ELR (cell line): ENCODE measurements around the gene DOCK8.
A peak's percentile ranks its signal among the peaks of the same experiment; 100 is the strongest.
"Not testable (repeated sequence)": the region's sequence is repeated elsewhere in the genome, so short reads cannot be mapped to it uniquely, and the experiment has no call there.

Experiments used
- DNase-seq: peaks from one replicate; pipeline ENCODE4 v3.0.0-alpha.2; 2015; ENCODE audit warnings: low read depth

Gene DOCK8

DNA sequence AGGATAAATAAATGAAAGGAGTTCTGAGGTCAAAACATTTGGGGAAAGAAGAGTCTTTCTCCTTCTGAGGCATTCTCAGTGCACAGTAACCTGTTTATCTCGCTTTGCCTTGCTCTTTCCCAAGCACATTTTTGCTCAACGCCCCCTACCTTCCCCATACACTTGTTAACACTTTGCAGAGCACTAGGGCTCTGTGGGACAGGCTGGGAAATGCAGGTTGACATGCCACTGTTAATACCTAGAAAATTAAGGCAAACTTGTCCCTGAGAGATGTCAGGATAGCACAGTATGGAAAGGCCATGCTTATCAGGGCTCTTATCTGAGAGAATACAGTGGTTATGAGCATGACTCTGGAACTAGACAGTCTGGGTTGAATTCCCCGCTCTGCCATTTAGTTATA lies 152.0 kb downstream of the DOCK8 start:
- no peak for DNase-seq

DNA sequence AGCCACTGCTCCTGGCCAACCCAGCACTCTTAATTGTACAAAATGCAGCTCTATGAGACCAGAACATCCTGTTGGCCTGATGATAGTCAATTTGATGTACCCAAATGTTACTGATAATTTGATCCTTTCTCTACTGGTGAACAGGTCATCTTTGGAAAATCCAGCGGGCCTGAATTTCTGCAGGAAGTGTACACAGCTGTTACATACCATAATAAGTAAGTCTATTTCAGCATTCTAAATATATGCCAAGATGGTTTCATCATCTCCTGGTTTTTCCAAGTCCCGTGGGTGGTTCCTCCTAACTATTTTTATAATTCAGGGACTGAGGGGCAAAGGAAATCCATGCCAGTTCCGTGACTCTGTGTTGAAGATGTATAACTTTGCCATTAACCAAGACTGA lies 155.4 kb downstream of the DOCK8 start:
- DNase-seq: no peak

DNA sequence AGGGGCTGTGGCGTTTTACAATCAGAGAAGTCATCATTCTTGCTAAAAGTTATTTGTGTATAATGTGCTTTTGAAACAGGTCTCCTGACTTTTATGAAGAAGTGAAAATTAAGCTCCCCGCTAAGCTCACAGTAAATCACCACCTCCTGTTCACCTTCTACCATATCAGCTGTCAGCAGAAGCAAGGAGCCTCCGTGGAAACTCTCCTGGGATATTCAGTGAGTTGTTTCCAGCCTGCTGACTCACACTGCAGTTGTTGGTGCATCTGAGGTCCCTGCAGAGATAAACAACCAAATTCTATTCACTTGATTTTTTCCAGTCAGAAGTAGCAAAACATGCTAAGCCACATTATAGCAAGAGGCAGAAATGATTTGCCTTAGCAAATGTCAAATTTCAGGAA lies 156.7 kb downstream of the DOCK8 start:
- DNase-seq: no peak

- no peak for DNase-seq
Measured at GRCh38 chr9:372128-372527, 157.5 kb downstream of the DOCK8 start.

GRCh38 chr9:373759-374206 lies 159.1 kb downstream of the DOCK8 start:
- no peak for DNase-seq

DNA sequence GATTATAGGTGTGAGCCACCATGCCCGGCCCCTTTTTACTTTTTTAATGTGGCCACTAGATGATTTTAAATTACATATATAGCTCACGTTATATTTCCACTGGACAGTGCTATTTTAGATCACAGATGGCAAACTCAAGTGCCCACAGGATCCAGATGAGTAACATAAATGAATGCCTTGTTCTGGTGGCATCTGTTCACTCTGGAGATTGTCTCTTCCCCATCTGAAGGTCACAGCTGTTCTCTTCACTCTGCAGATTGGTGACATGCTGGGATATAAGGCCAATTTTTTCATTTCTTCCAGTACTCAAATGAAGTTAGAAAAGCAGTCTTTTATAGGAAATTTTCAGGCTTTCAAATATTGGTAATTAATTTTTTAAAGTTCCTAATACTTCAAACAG lies 160.1 kb downstream of the DOCK8 start:
- no peak for DNase-seq

DNA sequence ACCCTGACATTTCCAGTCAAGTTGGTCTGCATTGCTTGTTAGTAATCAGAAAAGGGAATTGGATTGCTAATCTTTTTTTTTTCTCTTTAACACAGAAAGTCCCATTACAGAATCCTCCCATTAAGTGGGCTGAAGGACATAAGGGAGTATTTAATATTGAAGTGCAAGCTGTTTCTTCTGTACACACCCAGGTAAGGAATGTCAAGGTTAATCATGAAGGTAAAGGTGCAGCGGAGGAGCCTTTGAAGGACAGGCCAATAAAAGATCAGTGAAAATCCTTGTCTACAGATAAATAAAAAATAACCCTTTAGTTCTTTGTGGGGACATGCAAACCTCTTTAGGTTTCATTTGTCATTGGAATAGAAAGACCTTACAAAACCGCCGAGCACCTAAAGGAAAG lies 161.4 kb downstream of the DOCK8 start:
- no peak for DNase-seq

DNA sequence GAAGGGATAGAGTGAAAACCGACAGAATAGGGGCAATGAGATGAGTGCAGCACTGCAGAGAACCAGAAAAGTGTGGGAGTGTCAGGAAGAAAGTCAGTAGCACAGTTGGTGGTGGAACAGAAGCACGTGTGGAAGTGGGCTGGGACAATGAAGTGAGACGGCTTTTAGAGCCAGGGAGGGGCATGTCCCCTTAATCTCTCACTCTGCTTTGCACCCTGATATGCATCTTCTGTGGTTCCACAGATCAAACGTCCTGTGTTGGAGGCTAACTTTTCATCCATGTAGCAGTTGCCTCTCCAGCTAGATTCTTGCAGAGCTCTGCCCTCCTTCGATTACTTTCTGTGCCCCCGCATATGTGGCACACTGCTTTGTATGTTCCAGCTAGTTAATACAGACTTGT lies 163.6 kb downstream of the DOCK8 start:
- no peak for DNase-seq

DNA sequence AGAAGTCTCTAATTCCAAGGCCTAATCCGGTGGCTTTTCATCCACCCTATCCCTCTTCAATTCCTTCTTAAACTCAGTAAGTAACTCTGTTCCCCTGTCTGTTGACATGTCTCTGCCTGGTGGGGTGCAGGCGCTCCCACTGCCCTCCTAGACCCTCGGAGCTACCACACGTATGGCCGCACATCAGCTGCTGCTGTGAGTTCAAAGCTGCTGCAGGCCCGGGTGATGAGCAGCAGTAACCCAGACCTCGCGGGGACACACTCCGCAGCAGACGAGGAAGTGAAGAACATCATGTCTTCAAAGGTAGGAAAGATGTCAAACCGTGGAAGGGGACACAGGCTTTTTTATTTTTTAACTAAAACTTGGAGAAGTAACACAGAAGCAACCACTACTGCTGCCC lies 167.7 kb downstream of the DOCK8 start:
- no peak for DNase-seq

DNA sequence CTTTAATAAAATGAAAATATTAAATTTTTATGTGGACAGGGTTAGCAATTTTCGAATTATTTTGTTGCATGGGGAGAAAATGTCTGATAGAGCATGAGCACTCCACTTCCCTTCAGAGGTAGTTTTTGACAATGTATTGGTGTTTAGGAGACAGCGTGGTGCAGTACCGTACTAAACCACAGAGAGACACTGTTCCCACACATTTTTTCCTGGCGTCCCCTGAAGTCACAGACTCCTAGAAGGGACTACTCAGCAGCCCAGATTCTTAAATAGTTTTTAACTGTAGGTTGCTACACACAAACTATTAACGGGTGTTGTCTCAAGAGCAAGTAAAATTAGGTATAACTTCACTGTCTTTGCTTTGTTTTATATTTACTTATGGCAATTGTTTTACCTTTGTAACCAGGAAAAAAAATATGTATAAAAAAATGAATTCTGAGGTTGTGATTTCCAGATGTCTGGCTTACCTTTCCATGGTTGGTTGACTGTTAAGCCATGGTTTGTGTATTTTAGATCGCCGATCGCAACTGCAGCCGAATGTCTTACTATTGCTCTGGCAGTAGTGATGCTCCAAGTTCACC lies 171.2 kb downstream of the DOCK8 start:
- peak; percentile 51 for DNase-seq

DNA sequence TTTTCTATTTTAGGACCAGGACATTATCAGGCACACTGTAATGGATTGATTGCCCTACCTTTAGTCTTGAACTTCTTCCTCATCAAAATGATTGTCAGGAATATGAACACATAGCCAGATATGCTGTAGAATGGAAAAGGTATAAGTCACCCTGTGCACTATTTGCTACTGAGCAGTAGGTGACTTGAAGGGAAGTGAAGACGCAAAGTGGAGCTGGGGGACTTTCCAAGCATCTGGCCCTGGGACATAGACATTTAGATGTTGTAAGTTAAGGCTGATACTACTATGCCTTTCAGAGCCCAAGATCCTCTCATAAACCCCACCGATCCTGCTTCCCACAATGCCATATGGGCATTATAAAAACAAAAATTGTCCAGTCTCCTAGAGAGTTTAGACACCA lies 174.5 kb downstream of the DOCK8 start:
- DNase-seq: no peak

DNA sequence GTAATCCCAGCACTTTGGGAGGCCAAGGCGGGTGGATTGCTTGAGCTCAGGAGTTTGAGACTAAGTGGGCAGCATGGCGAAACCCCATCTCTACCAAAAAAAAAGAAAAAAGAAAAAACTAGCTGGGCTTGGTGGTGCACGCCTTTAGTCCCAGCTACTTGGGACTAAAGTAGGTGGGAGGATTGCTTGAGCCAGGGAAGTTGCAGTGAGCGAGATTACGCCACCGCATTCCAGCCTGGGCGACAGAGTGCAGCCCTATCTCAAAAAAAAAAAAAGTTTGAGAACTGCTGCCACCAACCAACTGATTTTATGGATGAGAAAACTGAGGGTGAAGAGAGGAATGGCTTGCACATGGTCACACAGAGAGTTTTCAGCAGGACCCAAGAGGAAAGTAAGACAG lies 175.1 kb downstream of the DOCK8 start:
- DNase-seq: no peak

DNA sequence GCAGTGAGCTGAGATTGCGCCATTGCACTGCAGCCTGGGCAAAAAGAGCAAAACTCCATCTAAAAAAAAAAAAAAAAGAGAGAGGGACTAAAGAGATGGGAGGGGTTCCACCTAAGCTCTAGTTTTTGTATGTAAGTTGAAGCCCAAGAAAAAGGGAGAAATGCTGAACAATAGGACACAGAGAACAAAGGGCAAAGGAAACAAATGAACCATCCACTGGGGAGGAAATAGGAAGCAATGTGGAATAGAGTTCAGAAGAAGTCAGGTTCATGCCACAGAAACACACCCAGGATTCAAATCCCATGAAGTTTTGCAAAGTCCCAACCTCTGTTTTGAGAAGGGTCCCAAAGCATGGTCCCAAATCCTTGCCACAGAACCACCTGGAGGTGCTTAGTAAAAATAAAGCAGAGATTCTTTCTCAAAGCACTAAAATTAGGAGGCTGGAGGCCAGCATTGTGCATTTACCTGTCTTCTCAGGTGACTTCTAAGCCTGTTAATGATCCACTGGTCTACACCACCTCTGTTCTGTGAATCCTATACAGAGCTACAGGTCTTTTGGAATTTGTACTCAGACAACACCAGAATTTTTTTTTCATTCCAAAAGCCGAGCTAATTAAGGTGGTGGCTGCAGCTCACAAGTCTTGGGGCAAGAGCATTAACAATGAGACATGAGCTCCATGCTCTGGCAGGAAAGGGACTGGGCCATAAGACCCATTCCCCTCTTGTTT lies 177.6 kb downstream of the DOCK8 start:
- no peak for DNase-seq

DNA sequence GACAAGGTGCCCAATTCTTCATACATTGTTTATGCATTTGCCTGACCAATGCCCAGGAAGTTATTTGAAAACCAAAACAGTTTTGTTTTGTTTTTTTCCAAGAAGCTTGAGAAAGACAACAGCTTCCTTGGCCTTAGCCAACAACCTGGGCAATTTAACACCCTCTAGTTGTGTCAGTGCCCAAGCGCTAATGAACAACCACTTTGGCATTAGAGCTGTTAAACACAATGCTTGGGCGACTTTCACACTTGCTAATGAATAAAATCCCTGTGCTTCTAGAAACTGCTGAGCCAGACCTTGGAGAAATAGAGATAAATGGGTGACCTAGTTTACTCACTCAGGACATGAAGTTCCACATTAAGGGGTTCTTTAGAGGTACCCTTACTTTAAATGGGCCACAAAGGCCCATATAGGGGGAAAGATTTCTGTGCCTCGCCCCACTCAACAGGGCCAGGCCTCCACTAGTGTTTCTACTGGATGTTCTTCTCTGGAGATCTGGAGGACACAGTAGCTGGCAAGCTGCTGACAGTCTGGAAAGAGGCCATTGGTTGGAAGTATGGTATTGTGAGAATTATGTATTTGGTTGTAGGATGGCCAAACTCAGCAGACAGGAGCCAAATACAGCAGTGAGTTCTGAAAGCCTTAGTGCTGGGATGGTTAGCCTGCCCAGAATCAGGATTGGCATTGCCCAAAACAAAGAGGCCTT lies 179.8 kb downstream of the DOCK8 start:
- no peak for DNase-seq

GRCh38 chr9:396396-396795 lies 181.7 kb downstream of the DOCK8 start:
- no peak for DNase-seq

- no peak for DNase-seq
Measured at GRCh38 chr9:398085-398484, 183.4 kb downstream of the DOCK8 start.

DNA sequence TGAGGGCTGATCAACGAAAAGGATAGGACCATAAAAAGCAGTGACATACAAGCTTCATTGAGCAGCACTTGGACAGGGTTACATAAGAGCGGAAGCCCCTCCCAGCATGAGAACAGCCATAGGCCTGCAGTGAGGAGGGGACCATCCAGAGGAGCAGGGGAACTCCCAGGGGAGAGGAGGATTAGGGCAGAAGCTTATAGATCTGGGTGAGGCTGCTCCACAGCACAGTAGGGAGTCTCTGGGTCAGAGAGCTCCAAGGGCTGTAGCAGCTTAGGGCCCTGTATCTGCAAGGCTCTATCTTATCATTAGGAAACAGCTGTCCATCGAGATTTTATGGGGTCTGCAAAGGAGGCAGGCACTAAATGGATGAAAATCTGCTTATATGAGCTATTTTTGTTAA lies 186.6 kb downstream of the DOCK8 start:
- DNase-seq: no peak

DNA sequence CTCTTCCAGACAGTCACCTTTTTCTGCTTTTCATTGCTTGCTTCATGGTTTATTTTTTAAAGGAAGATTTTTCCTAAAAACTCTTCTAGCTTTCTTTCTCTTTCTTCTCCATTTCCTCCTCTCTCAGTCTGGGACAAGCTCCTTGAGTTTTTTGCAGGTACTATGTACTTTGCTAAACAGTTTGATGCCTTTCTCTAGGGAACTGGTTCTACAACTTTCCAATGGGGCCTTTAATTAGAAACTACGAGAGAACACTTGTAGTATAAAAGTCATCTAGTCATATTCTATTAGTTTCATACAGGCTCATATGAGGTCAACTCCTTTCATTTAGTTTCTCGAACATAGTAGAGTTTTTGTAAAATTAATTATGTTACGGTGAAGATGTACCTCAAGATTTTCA lies 189.6 kb downstream of the DOCK8 start:
- DNase-seq: no peak

DNA sequence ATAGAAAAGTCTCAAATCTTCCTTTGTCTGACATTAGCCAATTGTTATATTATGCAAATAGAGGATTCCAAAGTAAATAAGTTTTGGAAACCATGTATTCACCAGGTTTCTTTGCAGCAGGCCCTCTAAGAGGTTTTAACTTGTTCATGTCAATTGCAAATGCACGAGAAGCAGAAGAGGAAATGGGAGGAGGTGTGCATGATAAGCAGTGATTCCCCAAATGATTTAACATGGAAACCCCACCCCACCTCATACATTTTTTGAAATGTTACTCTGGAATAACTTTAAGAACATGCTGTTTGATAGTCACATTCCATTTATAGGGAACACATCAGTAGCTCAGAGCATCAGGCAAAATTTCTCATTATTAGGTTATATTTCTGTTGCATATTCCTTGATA lies 190.7 kb downstream of the DOCK8 start:
- no peak for DNase-seq

DNA sequence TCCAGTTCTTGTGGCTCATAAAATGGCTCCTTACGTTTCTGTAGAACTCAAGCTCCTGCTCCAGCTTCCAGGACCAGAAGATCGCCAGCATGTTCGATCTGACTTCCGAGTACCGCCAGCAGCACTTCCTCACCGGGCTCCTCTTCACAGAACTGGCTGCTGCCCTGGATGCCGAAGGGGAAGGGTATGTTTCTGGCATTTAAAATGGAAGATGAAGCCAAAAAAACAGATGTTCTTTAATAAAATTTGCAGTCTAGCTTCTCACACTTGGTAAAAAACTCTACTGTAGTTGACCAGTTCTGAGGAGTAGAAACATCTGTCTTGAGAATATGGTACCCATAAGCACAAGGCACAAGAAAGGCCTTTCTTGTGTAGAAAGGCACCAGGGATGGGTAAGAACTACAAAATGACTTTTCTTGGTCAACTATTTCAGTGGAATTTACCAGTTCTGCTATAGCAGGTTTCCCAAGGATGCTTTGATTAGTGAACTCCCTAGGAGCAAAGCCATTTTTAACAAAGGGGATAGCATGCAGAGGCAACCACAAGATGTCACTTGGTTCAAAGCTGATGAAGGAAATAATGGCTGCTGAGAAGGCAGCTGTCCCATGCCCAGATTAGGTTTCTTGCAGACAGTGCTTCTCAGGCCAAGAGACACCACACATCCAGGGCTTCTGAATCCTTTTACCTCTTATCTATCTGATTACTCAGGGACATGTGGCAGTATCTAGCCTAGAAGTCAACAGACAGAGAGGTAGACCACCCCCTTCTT lies 192.4 kb downstream of the DOCK8 start:
- DNase-seq: no peak

DNA sequence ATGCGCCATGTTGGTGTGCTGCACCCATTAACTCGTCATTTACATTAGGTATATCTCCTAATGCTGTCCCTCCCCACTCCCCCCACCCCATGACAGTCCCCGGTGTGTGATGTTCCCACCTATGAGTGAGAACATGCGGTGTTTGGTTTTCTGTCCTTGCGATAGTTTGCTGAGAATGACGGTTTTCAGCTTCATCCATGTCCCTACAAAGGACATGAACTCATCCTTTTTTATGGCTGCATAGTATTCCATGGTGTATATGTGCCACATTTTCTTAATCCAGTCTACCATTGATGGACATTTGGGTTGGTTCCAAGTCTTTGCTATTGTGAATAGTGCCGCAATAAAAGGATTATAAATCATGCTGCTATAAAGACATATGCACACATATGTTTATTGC lies 195.0 kb downstream of the DOCK8 start:
- DNase-seq: not testable (repeated sequence)

DNA sequence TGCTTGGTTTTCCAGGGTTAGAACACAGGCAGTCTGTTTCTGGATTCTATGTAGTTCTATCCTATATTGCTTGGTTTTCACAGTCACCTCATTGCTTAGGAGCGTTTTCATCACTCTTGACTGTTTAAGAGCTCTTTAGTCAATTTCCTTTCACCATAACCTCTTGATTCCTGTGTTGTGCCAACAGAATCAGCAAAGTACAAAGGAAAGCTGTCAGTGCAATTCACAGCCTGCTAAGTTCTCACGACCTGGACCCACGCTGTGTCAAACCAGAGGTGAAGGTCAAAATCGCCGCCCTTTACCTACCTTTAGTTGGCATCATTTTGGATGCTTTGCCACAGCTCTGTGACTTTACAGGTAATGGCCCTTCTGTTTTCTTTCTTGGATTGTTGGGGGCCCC lies 199.9 kb downstream of the DOCK8 start:
- DNase-seq: no peak
